Hepatocyte (in vitro differentiated cells): ENCODE data around the gene LENEP.

Source experiments
- CTCF ChIP-seq: fragments of 200-600 bp; sonication (generic); IDR thresholded peaks from 2 replicates; pipeline ENCODE4 v1.5.1; 2016; ENCODE audit warnings: antibody characterized with exemption, mild to moderate bottlenecking; ENCODE audit not compliant: poor library complexity
- EZH2 ChIP-seq: fragments of 200-600 bp; sonication (generic); IDR thresholded peaks from 2 replicates; pipeline ENCODE4 v1.6.1; 2016; ENCODE audit warnings: antibody characterized with exemption, mild to moderate bottlenecking, borderline replicate concordance

- TF ChIP-seq EZH2, result no peak
- no peak for TF ChIP-seq CTCF
Measured at GRCh38 chr1:154992721-154993571, 440 bp upstream of the LENEP start.
